Naive thymus-derived CD4-positive, alpha-beta T cell (primary cell): ENCODE measurements around the gene TMEM132E. TPM values are rescaled to one million over a fixed set of nuclear protein-coding genes. Genes with fewer than 3 reads are reported as not detected.

Experiments
- ATAC-seq: fragments of 150-1000 bp; cut with Tn5 transposase; 2 replicates; pipeline ENCODE4 v1.10.0; 2021; ENCODE audit warnings: mild to moderate bottlenecking, moderate library complexity
- CTCF ChIA-PET: fragments of 350-600 bp; sonication (Branson Sonifier 250); formaldehyde crosslinking; loops from one replicate; lab custom pipeline; 2021; ENCODE audit warnings: antibody characterized with exemption; lab: Charles Lee
- POLR2A ChIA-PET: fragments of 350-600 bp; sonication (Branson Sonifier 250); formaldehyde crosslinking; loops from one replicate; lab custom pipeline; 2021; ENCODE audit warnings: antibody characterized with exemption, inconsistent platforms; lab: Charles Lee
- DNase-seq, 9 donors: peaks; one replicate each; pipeline versions ENCODE4 v3.0.0 to v3.0.0-alpha.2; 2020 to 2022; ENCODE audit warnings: mixed read lengths in 1 of 9
- H3K27ac ChIP-seq: one replicate; pipeline ENCODE4 v1.7.0; 2013; ENCODE audit warnings: mild to moderate bottlenecking, low read depth, low read length, moderate library complexity
- H3K27me3 ChIP-seq, 2 donors: one replicate each; pipeline ENCODE4 v1.7.0; 2013; ENCODE audit warnings: low read length in 2 of 2, mild to moderate bottlenecking in 2 of 2, moderate library complexity in 2 of 2; ENCODE audit not compliant: control insufficient read depth in 2 of 2, insufficient read depth in 2 of 2
- H3K36me3 ChIP-seq, 3 experiments: 1 replicate in 2 of 3; 2 replicates in 1 of 3; pipeline ENCODE4 v1.7.0; 2013; ENCODE audit warnings: low read length in 3 of 3, mild to moderate bottlenecking in 3 of 3, moderate library complexity in 1 of 3; ENCODE audit not compliant: insufficient read depth in 3 of 3, control insufficient read depth in 2 of 3
- H3K4me1 ChIP-seq, 2 donors: one replicate each; pipeline ENCODE4 v1.7.0; 2013; ENCODE audit warnings: low read length in 2 of 2, mild to moderate bottlenecking in 2 of 2, moderate library complexity in 1 of 2; ENCODE audit not compliant: control insufficient read depth in 2 of 2, insufficient read depth in 2 of 2
- H3K4me3 ChIP-seq: 2 replicates; pipeline ENCODE4 v1.7.0; 2013; ENCODE audit warnings: mild to moderate bottlenecking, low read length
- H3K9me3 ChIP-seq, 3 experiments: 1 replicate in 2 of 3; 2 replicates in 1 of 3; pipeline ENCODE4 v1.7.0; 2013; ENCODE audit warnings: low read length in 3 of 3; ENCODE audit not compliant: control insufficient read depth in 2 of 3
- H3K27ac Mint-ChIP-seq, 9 donors: one replicate each; pipeline ENCODE4 v1.8.0; 2020 to 2022; ENCODE audit warnings: mixed read lengths in 9 of 9, mild to moderate bottlenecking in 8 of 9, moderate library complexity in 5 of 9, inconsistent platforms in 2 of 9
- H3K27me3 Mint-ChIP-seq, 5 donors: one replicate each; pipeline ENCODE4 v1.8.0; 2021 to 2022; ENCODE audit warnings: mixed read lengths in 5 of 5, mild to moderate bottlenecking in 1 of 5
- H3K36me3 Mint-ChIP-seq, 5 donors: one replicate each; pipeline ENCODE4 v1.8.0; 2020 to 2022; ENCODE audit warnings: mixed read lengths in 5 of 5, mild to moderate bottlenecking in 3 of 5, inconsistent platforms in 1 of 5
- H3K4me1 Mint-ChIP-seq, 7 donors: one replicate each; pipeline ENCODE4 v1.8.0; 2020 to 2022; ENCODE audit warnings: mixed read lengths in 7 of 7, mild to moderate bottlenecking in 3 of 7, inconsistent platforms in 1 of 7
- H3K4me3 Mint-ChIP-seq, 10 donors: one replicate each; pipeline ENCODE4 v1.8.0; 2020 to 2022; ENCODE audit warnings: mild to moderate bottlenecking in 10 of 10, mixed read lengths in 10 of 10, moderate library complexity in 6 of 10, inconsistent platforms in 2 of 10
- H3K9me3 Mint-ChIP-seq, 11 donors: one replicate each; pipeline ENCODE4 v1.8.0; 2020 to 2022; ENCODE audit warnings: mixed read lengths in 11 of 11, mild to moderate bottlenecking in 4 of 11, inconsistent platforms in 1 of 11, moderate library complexity in 1 of 11
- intact Hi-C, 2 donors: fragments of 100-400 bp; cut with micrococcal nuclease; formaldehyde crosslinking; loops; one replicate each; pipeline ENCODE4 v1.15.1; 2023
- polyA plus RNA-seq, 2 donors: library from polyadenylated mRNA; unstranded; fragments of 300-500 nt; fragmentation: Illumina TruSeq; gene quantifications; one replicate each; pipeline ENCODE4 v1.2.3, GENCODE V29; 2021
- total RNA-seq, 6 experiments: library from RNA in 5 of 6; stranded (reverse) in 5 of 6; gene quantifications; 1 replicate in 5 of 6; 2 replicates in 1 of 6; pipeline ENCODE4 v1.2.3 and lab custom pipeline; 2021 to 2026

Gene TMEM132E
- total and polyA plus RNA-seq, 7 experiments from 2014 or later: 0.10 to 0.89 (median 0.35) TPM; not detected in 1

GRCh38 chr17:34663714-34664113 lies 84.3 kb downstream of the TMEM132E start:
- no peaks in the 10 kb centered on the region for H3K36me3 Mint-ChIP-seq
- intact Hi-C loops: no loop called here

GRCh38 chr17:34665150-34665806 lies 85.9 kb downstream of the TMEM132E start:
- peaks cover 0 to 20% (median 7%) of the 10 kb centered on the region in 5 donors for H3K27me3 Mint-ChIP-seq
- peak in 4 of 9 donors; percentile 4 to 19 (median 12) for DNase-seq
- POLR2A ChIA-PET: no interaction called here
- H3K27me3 ChIP-seq: no peaks in the 10 kb centered on the region
- intact Hi-C loops: no loop called here
- H3K9me3 ChIP-seq: no peaks in the 10 kb centered on the region
- peak overlapping the region in 8 of 10 donors; percentile 6 to 68 (median 44) for H3K4me3 Mint-ChIP-seq
- no peak overlapping the region for H3K27ac ChIP-seq
- peaks cover 0 to 13% of the 10 kb centered on the region in 2 donors for H3K4me1 ChIP-seq
- no peaks in the 10 kb centered on the region for H3K36me3 Mint-ChIP-seq
- H3K27ac Mint-ChIP-seq: peak overlapping the region in 5 of 9 donors; percentile 10 to 61 (median 47)
- no peak overlapping the region for H3K4me3 ChIP-seq
- peaks cover 3 to 19% (median 13%) of the 10 kb centered on the region in 7 donors for H3K4me1 Mint-ChIP-seq
- CTCF ChIA-PET: no interaction called here
- H3K9me3 Mint-ChIP-seq: no peaks in the 10 kb centered on the region
- H3K36me3 ChIP-seq: no peaks in the 10 kb centered on the region
- peak; percentile 32 for ATAC-seq

More at GRCh38 chr17:34663714-34664113, 84.3 kb downstream of the TMEM132E start:
- Mint-ChIP-seq H3K4me3 (no peak overlapping the region), H3K4me1 (peaks cover 3 to 19% (median 13%) of the 10 kb centered on the region in 7 donors), H3K9me3 (no peaks in the 10 kb centered on the region), H3K27me3 (peaks cover 0 to 16% (median 5%) of the 10 kb centered on the region in 5 donors), H3K27ac (no peak overlapping the region)
- no peaks in the 10 kb centered on the region for H3K9me3 ChIP-seq
- ATAC-seq: no peak
- H3K27ac ChIP-seq: no peak overlapping the region
- DNase-seq: no peak
- no peak overlapping the region for H3K4me3 ChIP-seq
- H3K4me1 ChIP-seq: peaks cover 0 to 13% of the 10 kb centered on the region in 2 donors
- no peaks in the 10 kb centered on the region for H3K36me3 ChIP-seq
- H3K27me3 ChIP-seq: no peaks in the 10 kb centered on the region
- POLR2A ChIA-PET: no interaction called here
- CTCF ChIA-PET: interaction anchor here (0.5 kb wide), 1 partner anchor 354 kb away, joined by 3 read pairs; no protein-coding TSS in a partner anchor

GRCh38 chr17:34665819-34666763 lies 86.7 kb downstream of the TMEM132E start:
- ChIA-PET POLR2A (no interaction called here), CTCF (no interaction called here)
- intact Hi-C loops: no loop called here
- ATAC-seq (no peak), DNase-seq (no peak)
- Histone ChIP-seq H3K36me3 (no peaks in the 10 kb centered on the region), H3K4me1 (peaks cover 0 to 13% of the 10 kb centered on the region in 2 donors), H3K27ac (no peak overlapping the region), H3K27me3 (no peaks in the 10 kb centered on the region), H3K4me3 (no peak overlapping the region), H3K9me3 (no peaks in the 10 kb centered on the region)
- peaks cover 3 to 19% (median 13%) of the 10 kb centered on the region in 7 donors for H3K4me1 Mint-ChIP-seq
- H3K4me3 Mint-ChIP-seq: peak overlapping the region in 4 of 10 donors; percentile 44 to 68 (median 52)
- peaks cover 0 to 20% (median 5%) of the 10 kb centered on the region in 5 donors for H3K27me3 Mint-ChIP-seq
- peak overlapping the region in 3 of 9 donors; percentile 16 to 76 (median 58) for H3K27ac Mint-ChIP-seq
- no peaks in the 10 kb centered on the region for H3K9me3 Mint-ChIP-seq
- no peaks in the 10 kb centered on the region for H3K36me3 Mint-ChIP-seq

- no peak overlapping the region for H3K27ac ChIP-seq
- Mint-ChIP-seq H3K27ac (no peak overlapping the region), H3K27me3 (peaks cover 0 to 20% (median 5%) of the 10 kb centered on the region in 5 donors), H3K36me3 (no peaks in the 10 kb centered on the region), H3K4me3 (no peak overlapping the region), H3K4me1 (peaks cover 3 to 19% (median 13%) of the 10 kb centered on the region in 7 donors), H3K9me3 (no peaks in the 10 kb centered on the region)
- ATAC-seq (no peak), DNase-seq (no peak)
- no peaks in the 10 kb centered on the region for H3K27me3 ChIP-seq
- H3K36me3 ChIP-seq: no peaks in the 10 kb centered on the region
- H3K9me3 ChIP-seq: no peaks in the 10 kb centered on the region
- H3K4me1 ChIP-seq: peaks cover 0 to 13% of the 10 kb centered on the region in 2 donors
- intact Hi-C loops: no loop called here
- ChIA-PET POLR2A (no interaction called here), CTCF (no interaction called here)
- H3K4me3 ChIP-seq: no peak overlapping the region
Observed at GRCh38 chr17:34667656-34668055, 88.3 kb downstream of the TMEM132E start.

GRCh38 chr17:34668206-34668605 lies 88.8 kb downstream of the TMEM132E start:
- Mint-ChIP-seq H3K36me3 (no peaks in the 10 kb centered on the region), H3K4me1 (peaks cover 3 to 19% (median 13%) of the 10 kb centered on the region in 7 donors), H3K27me3 (peaks cover 0 to 20% (median 5%) of the 10 kb centered on the region in 5 donors), H3K4me3 (no peak overlapping the region), H3K27ac (no peak overlapping the region), H3K9me3 (no peaks in the 10 kb centered on the region)
- Histone ChIP-seq H3K27me3 (no peaks in the 10 kb centered on the region), H3K27ac (no peak overlapping the region), H3K4me1 (peaks cover 0 to 13% of the 10 kb centered on the region in 2 donors), H3K9me3 (no peaks in the 10 kb centered on the region), H3K36me3 (no peaks in the 10 kb centered on the region), H3K4me3 (no peak overlapping the region)
- ATAC-seq (no peak), DNase-seq (no peak)
- POLR2A ChIA-PET: no interaction called here
- CTCF ChIA-PET: no interaction called here
- intact Hi-C loops: no loop called here

- DNase-seq (no peak), ATAC-seq (no peak)
- Mint-ChIP-seq H3K27me3 (peaks cover 0 to 21% (median 5%) of the 10 kb centered on the region in 5 donors), H3K27ac (peak overlapping the region in 1 of 9 donors; percentile 42), H3K4me1 (peaks cover 3 to 19% (median 13%) of the 10 kb centered on the region in 7 donors), H3K9me3 (no peaks in the 10 kb centered on the region), H3K36me3 (no peaks in the 10 kb centered on the region), H3K4me3 (no peak overlapping the region)
- ChIA-PET CTCF (no interaction called here), POLR2A (no interaction called here)
- Histone ChIP-seq H3K9me3 (no peaks in the 10 kb centered on the region), H3K27ac (no peak overlapping the region), H3K36me3 (no peaks in the 10 kb centered on the region), H3K27me3 (no peaks in the 10 kb centered on the region), H3K4me1 (peaks cover 0 to 13% of the 10 kb centered on the region in 2 donors), H3K4me3 (no peak overlapping the region)
- intact Hi-C loops: no loop called here
Observed at GRCh38 chr17:34669511-34669910, 90.1 kb downstream of the TMEM132E start.
